Measurements from ENCODE around the gene CUL1. TPM values are rescaled to one million over a fixed set of nuclear protein-coding genes. Genes with fewer than 3 reads are reported as not detected.
"Not testable (repeated sequence)": the region's sequence is repeated elsewhere in the genome, so short reads cannot be mapped to it uniquely, and the experiment has no call there.

CUL1 gene
- total RNA-seq, 1 experiment from 2014 or later = 37.6 TPM

DNA sequence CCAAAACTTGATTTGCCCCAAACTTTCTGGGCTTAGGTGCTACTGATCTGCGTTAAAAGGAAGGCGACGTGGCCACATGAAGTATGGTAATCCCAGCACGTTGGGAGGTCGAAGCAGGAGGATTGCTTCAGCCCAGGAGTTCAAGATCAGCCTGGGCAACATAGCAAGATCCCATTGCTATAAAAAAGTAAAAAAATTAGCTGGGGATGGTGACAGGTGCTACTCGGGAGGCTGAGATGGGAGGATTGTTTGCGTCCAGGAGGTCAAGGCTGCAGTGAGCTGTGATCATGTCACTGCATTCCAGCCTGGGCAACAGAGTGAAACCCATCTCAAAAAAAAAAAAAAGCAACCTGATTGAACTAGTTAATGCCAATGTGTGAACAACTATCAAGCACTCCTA is 5.1 kb upstream of the CUL1 start:
- in situ Hi-C loops (cut with HindIII; ENCODE audit: low pct_unique_long_range_greater_than_20kb, low sequenced_read_pairs) = no loop called here
- DNase-seq (ENCODE audit: low read depth) = no peak

DNA sequence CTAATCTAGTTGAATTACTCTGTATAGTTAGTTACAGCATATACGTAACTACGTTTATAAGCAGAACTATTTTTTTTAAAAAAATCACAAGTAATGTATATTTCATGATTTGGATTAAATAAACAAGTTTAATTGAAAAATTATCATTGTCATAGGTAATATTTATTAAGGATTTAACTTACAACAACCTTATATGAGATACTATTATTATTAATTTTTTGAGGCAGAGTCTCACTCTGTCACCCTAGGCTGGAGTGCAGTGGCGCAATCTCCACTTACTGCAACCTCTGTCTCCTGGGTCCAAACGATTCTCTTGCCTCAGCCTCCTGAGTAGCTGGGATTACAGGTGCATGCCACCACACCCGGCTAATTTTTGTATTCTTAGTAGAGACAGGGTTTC is 4.1 kb upstream of the CUL1 start:
- no peak for DNase-seq (ENCODE audit: low read depth)
- in situ Hi-C loops (cut with HindIII; ENCODE audit: low pct_unique_long_range_greater_than_20kb, low sequenced_read_pairs) = no loop called here

- in situ Hi-C loops (cut with HindIII; ENCODE audit: low pct_unique_long_range_greater_than_20kb, low sequenced_read_pairs) = no loop called here
Observed at GRCh38 chr7:148695953-148696352, 2.8 kb upstream of the CUL1 start.

DNA sequence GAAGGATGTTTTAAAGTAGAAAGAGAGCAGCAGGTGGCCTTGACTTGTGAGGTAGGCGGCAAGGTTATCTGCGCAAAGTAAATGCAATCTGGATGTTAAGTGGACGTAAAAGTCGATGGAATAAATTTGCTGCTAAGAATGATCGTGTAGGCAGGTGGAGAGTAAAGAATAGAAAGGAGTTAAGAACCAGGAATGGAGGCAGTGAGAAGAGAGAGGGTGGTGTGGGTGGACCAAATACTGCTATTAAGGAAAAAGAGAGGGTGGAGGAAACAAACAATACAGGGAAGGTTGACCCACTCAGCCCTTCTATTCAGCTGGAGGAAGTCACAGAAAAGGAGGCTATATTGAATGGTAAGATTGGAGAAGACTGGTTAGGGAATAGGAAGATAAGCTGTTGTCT is 1.9 kb upstream of the CUL1 start:
- in situ Hi-C loops (cut with HindIII; ENCODE audit: low pct_unique_long_range_greater_than_20kb, low sequenced_read_pairs) = no loop called here

More at GRCh38 chr7:148695953-148696352, 2.8 kb upstream of the CUL1 start:
- no peak for DNase-seq (ENCODE audit: low read depth)

GRCh38 chr7:148697256-148698006 is 1.3 kb upstream of the CUL1 start:
- in situ Hi-C loops (cut with HindIII; ENCODE audit: low pct_unique_long_range_greater_than_20kb, low sequenced_read_pairs) = no loop called here
- DNase-seq (ENCODE audit: low read depth) = no peak

More for the DNA sequence above, 1.9 kb upstream of the CUL1 start:
- DNase-seq (ENCODE audit: low read depth) = no peak

DNA sequence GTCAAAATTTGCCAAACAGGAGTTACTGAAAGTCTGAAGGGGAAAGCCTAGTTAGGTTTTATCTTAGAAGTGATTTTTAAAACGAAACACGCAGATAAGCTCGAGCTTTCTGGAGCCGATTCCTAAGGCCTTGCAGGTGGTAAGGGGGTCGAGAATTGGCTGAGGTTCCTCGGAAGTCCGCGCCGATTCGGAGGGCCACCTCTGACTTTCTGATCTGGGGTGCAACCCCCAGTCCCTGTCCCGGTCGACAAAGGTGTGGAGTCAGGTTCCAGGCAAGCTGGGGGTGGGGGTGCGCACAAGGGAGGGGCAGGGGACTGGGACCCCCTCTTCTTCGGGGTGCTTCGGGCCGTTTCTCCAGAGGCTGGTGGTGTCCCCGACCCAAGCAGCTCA is 701 bp upstream of the CUL1 start:
- peak; percentile 23 for DNase-seq (ENCODE audit: low read depth)
- in situ Hi-C loops (cut with HindIII; ENCODE audit: low pct_unique_long_range_greater_than_20kb, low sequenced_read_pairs) = no loop called here

DNA sequence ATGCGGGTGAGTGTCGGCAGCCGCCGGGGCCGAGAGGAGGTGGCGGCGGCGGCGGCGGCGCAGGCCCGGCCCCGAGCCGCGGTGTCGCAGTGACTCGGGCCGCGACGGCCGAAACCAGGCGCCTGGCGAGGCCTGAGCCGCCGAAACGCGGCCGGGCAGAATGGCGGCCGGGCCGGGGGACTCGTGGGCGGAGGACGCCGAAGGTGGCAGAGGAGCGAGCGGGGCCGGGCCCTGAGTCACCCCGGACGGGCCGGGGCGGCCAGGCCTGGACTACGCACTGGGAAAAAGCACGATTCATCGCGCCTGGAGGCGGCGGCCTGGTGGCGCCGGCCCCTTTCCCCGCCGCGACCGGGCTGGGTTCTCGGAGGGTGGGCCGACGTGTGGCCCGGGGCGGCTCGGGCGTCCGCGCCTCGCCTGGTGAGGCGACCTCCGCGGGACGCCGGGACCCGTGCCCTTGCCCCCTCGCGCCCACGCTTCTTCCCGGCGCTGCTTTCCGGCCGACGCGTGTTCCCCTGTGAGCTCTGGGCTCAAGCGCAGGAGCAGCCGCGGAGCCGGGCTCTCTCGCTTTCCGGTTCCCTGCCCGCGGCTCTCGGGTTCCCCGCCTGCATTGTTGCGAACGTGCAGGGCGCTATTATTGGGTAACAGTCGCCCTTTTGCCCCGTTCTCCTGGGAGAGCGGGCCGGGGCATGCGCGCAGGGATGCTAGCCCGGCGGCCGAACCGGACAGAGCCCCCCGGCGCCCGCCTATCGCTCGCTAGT is 500 bp downstream of the CUL1 start:
- in situ Hi-C loops (cut with HindIII; ENCODE audit: low pct_unique_long_range_greater_than_20kb, low sequenced_read_pairs) = no loop called here
- DNase-seq (ENCODE audit: low read depth) = peak; percentile 67

- in situ Hi-C loops (cut with HindIII; ENCODE audit: low pct_unique_long_range_greater_than_20kb, low sequenced_read_pairs) = no loop called here
Observed at GRCh38 chr7:148699782-148700629, 1.3 kb downstream of the CUL1 start.

DNA sequence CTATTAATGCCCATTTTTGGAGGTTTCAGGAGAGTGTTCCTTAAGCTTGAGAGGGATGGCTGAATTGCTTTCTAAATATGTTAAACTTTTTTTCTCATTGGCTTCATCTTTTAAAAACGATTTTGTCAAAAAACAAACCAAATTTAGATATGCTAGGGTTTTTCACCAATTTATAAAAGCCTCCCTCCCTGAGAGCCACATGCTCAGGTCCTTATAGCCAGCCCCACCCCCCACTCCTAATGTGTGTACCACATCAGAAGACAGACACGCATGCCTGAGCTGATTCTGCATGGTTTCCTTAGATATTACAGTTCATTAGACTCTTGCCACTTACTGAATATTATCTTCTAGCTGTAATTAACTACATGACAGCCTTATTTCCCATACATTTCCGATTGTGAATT is 2.0 kb downstream of the CUL1 start:
- peak; percentile 16 for DNase-seq (ENCODE audit: low read depth)
- in situ Hi-C loops (cut with HindIII; ENCODE audit: low pct_unique_long_range_greater_than_20kb, low sequenced_read_pairs) = no loop called here

More at GRCh38 chr7:148699782-148700629, 1.3 kb downstream of the CUL1 start:
- DNase-seq (ENCODE audit: low read depth) = peak; percentile 25

GRCh38 chr7:148701414-148701813 is 2.7 kb downstream of the CUL1 start:
- in situ Hi-C loops (cut with HindIII; ENCODE audit: low pct_unique_long_range_greater_than_20kb, low sequenced_read_pairs) = no loop called here
- DNase-seq (ENCODE audit: low read depth) = peak; percentile 16

DNA sequence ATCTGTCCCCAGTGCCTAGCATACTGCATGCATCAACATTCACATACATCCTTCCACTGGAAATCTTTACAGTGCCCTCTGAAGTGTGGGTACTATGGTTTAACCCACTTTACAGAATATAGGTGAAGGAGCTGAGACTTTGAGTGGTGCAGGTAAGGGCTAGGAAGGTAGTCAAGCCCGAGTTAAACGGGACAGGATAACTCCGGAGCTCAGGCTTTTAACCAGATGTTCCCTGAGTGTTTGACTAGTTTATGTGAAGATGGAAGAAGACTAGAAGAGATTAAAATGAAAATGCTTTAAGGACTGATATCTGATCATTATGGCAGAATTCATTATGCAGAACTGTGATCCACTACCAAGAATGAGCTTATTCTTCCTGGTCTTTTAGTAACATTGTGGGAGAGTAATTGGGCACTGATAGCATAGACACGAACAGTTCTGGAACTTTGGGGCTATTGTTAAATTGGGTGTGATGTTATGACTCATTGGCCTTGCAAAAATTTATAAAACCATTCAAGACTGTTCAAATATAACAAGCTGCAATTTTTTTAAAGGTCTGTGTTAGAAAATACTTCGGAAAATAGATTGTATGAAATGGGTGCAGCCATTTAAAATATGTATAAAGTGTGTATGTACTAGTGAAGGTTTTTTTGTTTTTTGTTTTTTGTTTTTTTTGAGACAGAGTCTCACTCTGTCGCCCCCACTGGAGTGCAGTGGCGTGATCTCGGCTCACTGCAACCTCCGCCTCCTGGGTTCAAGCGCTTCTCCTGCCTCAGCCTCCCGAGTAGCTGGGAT is 4.4 kb downstream of the CUL1 start:
- in situ Hi-C loops (cut with HindIII; ENCODE audit: low pct_unique_long_range_greater_than_20kb, low sequenced_read_pairs) = no loop called here
- DNase-seq (ENCODE audit: low read depth) = no peak

GRCh38 chr7:148703671-148703962 is 4.9 kb downstream of the CUL1 start:
- DNase-seq (ENCODE audit: low read depth); in situ Hi-C loops (cut with HindIII; ENCODE audit: low pct_unique_long_range_greater_than_20kb, low sequenced_read_pairs): not testable (repeated sequence)

DNA sequence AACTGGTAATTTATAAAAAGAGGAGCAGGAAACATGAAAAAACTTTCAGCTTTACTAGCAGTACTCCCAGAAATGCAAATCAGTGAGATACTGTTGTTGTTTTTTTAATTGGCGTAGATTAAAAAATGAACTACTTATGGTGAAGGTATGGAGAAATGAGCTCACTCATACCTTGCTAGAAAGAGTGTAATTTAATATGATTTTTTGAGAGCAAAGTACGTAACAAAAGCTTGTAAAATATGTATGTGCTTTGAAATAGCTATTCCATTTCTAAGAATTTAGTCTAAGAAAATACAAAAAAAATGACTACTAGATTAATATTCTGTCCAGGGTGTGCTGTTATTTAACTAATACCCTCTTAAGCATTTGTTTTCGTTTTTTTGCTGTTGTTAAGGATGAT is 5.5 kb downstream of the CUL1 start:
- in situ Hi-C loops (cut with HindIII; ENCODE audit: low pct_unique_long_range_greater_than_20kb, low sequenced_read_pairs) = no loop called here
- no peak for DNase-seq (ENCODE audit: low read depth)

DNA sequence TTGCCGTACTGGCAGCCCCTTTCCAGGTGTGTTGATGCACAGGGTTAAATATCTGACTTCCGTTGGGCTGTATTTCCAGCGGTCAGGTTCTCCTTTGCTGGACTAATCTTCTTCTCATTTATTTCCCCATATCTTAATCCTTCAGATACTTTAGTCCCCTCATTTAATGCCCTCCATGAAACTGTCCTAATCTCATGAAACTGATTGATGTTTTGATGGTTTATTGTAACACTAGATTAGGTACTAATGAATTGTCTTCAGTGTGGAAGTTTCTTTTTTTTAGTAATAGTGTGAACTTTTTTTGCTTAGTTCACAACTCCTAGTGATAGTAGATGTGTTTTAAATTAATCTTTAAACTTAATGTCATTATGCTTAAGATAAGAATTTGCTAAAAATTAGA is 6.3 kb downstream of the CUL1 start:
- in situ Hi-C loops (cut with HindIII; ENCODE audit: low pct_unique_long_range_greater_than_20kb, low sequenced_read_pairs) = no loop called here
- no peak for DNase-seq (ENCODE audit: low read depth)

DNA sequence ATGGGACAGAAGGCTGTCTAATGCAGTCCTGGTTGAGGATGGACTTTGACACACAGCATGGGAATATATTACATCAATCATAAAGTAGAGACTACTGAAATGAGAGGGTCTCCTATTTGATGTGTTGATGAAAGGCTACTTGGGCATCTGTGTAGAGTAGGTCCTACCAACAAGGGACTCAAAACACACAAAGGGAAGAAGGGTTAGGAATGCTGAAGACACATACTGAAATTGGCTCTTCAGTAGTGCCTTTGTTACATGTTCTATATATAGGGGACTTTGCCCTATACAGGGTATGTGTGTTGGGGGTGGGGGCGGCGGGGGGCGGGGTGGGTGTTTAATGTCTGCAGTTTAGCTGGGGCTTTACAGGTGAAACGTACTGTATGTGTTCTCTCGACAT is 7.7 kb downstream of the CUL1 start:
- no peak for DNase-seq (ENCODE audit: low read depth)
- in situ Hi-C loops (cut with HindIII; ENCODE audit: low pct_unique_long_range_greater_than_20kb, low sequenced_read_pairs) = no loop called here

GRCh38 chr7:148708026-148708885 is 9.6 kb downstream of the CUL1 start:
- no peak for DNase-seq (ENCODE audit: low read depth)
- in situ Hi-C loops (cut with HindIII; ENCODE audit: low pct_unique_long_range_greater_than_20kb, low sequenced_read_pairs) = no loop called here

- in situ Hi-C loops (cut with HindIII; ENCODE audit: low pct_unique_long_range_greater_than_20kb, low sequenced_read_pairs) = no loop called here
- DNase-seq (ENCODE audit: low read depth) = no peak
Observed at GRCh38 chr7:148709014-148709413, 10.3 kb downstream of the CUL1 start.

Data from Caki2 (cell line).